OCI-LY3 (cell line): ENCODE results near the gene PIGBOS1.

Source experiments
- EZH2phosphoT487 ChIP-seq: fragments of 200-600 bp; shearing (Covaris generic); IDR thresholded peaks from 2 replicates; pipeline ENCODE4 v1.6.1; 2018; ENCODE audit warnings: antibody characterized with exemption, mixed run types, low read depth
- TF ChIP-seq, protein P1 (sequence below): fragments of 200-600, 300-600 bp; sonication (generic); IDR thresholded peaks from 2 replicates; pipeline ENCODE4 v1.5.1; 2014; ENCODE audit warnings: antibody characterized with exemption, low read length, low read depth

DNA sequence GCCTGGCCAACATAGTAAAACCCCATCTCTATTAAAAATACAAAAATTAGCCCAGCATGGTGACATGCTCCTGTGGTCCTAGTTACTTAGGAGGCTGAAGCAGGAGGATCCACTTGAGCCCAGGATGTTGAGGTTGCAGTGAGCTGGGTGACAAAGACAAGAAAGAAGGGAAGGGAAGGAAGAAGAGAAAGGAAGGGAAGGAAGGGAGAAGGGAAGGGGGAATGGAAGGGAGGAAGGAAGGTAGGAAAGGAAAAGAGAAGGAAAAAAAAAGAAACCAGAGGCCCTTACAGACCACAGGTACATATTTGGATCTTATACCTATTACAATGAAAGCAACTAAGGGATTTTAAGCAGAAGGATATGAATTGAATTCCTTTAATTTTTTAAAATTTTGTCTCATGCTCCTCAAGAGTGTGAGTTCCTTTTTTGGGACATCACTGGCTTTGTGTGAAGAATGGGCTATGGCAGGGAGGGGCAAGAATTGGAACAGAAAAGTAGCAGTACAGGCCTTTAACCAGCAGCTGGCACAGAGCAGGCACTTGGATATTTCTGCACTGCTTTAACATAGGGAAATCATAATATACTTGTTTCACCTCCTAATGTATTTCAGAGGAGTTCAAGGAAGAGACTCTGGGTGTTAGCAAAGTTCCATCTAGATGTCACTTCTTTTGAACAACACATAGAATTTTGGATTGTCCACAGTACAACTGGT is 37.2 kb downstream of the PIGBOS1 start:
- TF ChIP-seq, protein P1, sequence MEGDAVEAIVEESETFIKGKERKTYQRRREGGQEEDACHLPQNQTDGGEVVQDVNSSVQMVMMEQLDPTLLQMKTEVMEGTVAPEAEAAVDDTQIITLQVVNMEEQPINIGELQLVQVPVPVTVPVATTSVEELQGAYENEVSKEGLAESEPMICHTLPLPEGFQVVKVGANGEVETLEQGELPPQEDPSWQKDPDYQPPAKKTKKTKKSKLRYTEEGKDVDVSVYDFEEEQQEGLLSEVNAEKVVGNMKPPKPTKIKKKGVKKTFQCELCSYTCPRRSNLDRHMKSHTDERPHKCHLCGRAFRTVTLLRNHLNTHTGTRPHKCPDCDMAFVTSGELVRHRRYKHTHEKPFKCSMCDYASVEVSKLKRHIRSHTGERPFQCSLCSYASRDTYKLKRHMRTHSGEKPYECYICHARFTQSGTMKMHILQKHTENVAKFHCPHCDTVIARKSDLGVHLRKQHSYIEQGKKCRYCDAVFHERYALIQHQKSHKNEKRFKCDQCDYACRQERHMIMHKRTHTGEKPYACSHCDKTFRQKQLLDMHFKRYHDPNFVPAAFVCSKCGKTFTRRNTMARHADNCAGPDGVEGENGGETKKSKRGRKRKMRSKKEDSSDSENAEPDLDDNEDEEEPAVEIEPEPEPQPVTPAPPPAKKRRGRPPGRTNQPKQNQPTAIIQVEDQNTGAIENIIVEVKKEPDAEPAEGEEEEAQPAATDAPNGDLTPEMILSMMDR = no peak
- no peak for TF ChIP-seq EZH2phosphoT487
